KOPT-K1 (cell line): ENCODE measurements around the gene IFT52.
"Not testable (repeated sequence)": the region's sequence is repeated elsewhere in the genome, so short reads cannot be mapped to it uniquely, and the experiment has no call there.

Experiments
- H3K27ac ChIP-seq: fragments of 200-600 bp; sonication (generic); 2 replicates; pipeline ENCODE4 v1.5.1; 2016; ENCODE audit warnings: antibody characterized with exemption, mild to moderate bottlenecking, low read depth, low read length; ENCODE audit not compliant: poor library complexity, severe bottlenecking
- H3K36me3 ChIP-seq: fragments of 200-600 bp; sonication (generic); 2 replicates; pipeline ENCODE4 v1.5.1; 2017; ENCODE audit warnings: antibody characterized with exemption, mild to moderate bottlenecking, low read length, moderate library complexity; ENCODE audit not compliant: insufficient read depth
- H3K9me3 ChIP-seq: fragments of 200-600 bp; sonication (generic); 2 replicates; pipeline ENCODE4 v1.5.1; 2017; ENCODE audit warnings: antibody characterized with exemption, low read length, mild to moderate bottlenecking; ENCODE audit not compliant: insufficient read depth, poor library complexity, severe bottlenecking

Gene IFT52

GRCh38 chr20:43653966-43654365 is 63.2 kb downstream of the IFT52 start:
- Histone ChIP-seq H3K9me3 (no peaks in the 10 kb centered on the region), H3K36me3 (no peaks in the 10 kb centered on the region), H3K27ac (no peak overlapping the region)

DNA sequence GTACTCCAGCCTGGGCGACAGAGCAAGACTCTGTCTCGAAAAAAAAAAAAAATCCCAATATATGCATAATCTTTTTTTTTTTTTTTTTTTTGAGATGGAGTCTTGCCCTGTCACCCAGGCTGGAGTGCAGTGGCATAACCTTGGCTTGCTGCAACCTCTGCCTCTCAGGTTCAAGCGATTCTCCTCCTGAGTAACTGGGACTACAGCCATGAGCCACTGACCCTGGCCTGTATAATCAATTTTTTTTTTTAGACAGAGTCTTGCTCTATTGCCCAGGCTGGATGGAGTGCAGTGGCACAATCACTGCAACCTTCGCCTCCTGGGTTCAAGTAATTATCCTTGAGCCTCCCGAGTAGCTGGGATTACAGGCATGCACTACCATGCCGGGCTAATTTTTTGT is 64.4 kb downstream of the IFT52 start:
- not testable (repeated sequence) for H3K27ac ChIP-seq, H3K36me3 ChIP-seq

GRCh38 chr20:43655937-43656336 is 65.2 kb downstream of the IFT52 start:
- Histone ChIP-seq H3K27ac (no peak overlapping the region), H3K9me3 (no peaks in the 10 kb centered on the region), H3K36me3 (no peaks in the 10 kb centered on the region)

More for the DNA sequence above, 64.4 kb downstream of the IFT52 start:
- H3K9me3 ChIP-seq = not testable (repeated sequence)

DNA sequence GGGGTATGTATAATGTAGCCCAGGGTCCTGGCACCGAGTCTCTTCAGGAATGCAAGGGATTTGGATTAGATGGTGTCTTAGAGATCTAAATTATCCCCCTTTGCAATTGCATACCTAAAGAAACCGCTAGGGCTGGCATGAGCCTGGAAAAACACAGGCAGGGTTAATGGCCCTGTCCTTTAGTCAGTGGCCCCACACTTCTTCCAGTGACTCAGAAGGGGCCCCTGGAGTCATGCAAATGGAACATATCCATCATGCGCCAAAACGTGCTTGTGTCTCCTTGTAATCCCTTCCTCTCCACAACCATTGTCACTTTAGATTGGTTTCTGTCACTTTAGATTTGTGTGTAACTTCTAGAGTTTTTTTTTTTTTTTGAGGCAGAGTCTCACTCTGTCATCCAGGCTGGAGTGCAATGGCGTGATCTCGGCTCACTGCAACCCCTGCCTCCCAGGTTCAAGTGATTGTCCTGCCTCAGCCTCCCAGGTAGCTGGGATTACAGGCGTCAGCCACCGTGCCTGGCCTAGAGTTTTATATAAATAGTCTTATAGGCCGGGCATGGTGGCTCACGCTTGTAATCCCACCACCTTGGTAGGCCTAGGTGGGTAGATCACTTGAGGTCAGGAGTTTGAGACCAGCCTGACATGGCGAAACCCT is 67.5 kb downstream of the IFT52 start:
- Histone ChIP-seq H3K9me3 (no peaks in the 10 kb centered on the region), H3K36me3 (no peaks in the 10 kb centered on the region), H3K27ac (peak overlapping the region; percentile 74)

DNA sequence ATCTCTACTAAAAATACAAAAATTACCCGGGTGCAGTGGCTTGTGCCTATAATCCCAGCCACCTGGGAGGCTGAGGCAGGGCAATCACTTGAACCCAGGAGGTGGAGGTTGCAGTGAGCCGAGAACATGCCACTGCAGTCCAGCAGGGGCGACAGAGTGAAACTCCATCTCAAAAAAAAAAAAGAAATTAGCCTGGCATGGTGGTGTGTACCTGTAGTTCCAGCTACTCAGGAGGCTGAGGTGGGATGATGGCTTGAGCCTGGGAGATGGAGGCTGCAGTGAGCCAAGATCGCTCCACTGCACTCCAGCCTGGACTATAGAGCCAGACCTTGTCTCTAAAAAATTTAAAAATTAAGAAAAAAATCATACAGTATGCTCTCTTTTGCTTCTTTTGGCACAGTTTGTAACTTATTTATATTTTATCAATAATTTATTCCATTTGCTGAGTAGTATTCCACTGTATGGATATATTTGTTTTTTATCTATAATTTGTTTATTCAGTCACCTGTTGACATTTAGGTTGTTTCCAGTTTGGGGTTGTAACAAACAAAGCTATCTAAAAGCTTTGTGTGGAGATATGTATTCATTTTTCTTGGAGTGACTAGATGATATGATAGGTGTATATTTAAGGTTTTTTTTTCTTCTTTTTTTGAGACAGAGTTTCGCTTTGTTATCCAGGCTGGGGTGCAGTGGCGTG is 68.1 kb downstream of the IFT52 start:
- no peaks in the 10 kb centered on the region for H3K36me3 ChIP-seq
- H3K9me3 ChIP-seq = no peaks in the 10 kb centered on the region
- no peak overlapping the region for H3K27ac ChIP-seq

DNA sequence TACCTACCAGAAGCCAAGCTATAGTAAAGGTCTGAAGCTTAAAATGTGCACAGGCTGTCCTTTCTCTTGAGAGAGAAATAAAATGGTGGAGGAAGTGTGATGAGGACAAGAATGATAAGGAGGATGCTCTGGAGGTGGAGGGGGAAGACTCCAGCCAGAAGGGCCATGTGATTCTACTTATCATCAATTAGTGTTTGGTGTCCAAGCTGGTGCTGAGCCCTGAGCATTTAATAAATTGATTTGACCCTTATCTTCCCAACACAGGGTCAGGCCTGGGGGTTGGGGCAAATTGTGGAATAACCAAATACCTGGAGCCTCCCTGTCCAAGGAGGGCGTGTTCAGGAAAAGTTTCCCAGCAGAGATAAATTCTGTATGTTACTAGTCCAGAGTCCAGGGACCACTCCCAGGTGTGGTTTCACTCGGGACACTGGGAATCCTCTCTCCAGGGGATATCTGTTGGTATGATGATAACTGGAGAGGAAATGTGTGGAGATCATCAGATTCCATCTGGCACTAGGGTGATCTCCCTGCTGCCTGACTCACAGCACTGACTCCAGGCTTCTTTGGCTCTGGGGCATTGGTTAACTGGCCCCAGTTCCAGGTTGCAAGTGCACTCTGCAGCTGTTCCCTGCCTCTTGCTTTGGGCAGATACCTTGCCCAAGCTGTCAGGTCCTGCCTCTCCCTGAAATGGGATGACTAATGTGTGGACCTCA is 72.4 kb downstream of the IFT52 start:
- Histone ChIP-seq H3K27ac (no peak overlapping the region), H3K36me3 (no peaks in the 10 kb centered on the region), H3K9me3 (no peaks in the 10 kb centered on the region)

DNA sequence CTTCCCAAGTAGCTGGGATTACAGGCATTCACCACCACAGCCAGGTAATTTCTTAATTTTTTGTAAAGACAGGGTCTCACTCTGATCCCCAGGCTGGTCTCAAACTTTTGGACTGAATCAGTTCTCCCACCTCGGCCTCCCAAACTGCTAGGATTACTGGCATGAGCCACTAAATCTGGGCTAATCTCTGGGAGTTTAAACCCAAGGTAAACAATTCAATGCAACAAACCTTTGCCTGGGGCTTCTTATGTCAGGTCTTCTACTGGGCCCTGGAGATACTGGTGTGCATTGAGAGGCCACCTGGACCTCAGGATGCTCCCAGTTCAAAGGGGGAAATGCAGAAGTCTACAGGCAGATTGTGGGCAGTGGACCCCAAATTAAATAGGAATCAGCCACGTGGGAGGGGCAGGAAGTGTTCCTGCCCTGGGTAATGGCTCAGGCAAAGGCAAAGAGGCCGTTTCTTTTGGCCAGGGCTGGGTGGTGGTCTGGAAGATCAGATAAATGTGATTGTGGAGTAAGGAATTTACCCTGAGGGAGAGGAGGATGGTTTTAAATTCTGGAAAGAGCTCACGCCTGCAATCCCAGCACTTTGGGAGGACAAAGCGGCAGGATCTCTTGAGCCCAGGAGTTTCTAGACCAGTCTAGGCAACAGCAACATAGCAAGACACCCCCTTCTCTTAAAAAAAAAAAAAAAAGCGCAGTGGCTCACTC is 74.9 kb downstream of the IFT52 start:
- Histone ChIP-seq H3K9me3 (no peaks in the 10 kb centered on the region), H3K27ac (no peak overlapping the region), H3K36me3 (peaks cover 22% of the 10 kb centered on the region)

- peaks cover 29% of the 10 kb centered on the region for H3K36me3 ChIP-seq
- no peaks in the 10 kb centered on the region for H3K9me3 ChIP-seq
- H3K27ac ChIP-seq = peak within 1 kb of the TSS; percentile 77
Measured at GRCh38 chr20:43666376-43667328, 75.9 kb downstream of the IFT52 start, which contains the start of gene MYBL2. Gene MYBL2 (plus strand): TSS chr20:43667114. CDS start chr20:43667284, 170 bp downstream.

- H3K36me3 ChIP-seq = peaks cover 38% of the 10 kb centered on the region
- H3K9me3 ChIP-seq = no peaks in the 10 kb centered on the region
- peak overlapping the region; percentile 77 for H3K27ac ChIP-seq
Measured at GRCh38 chr20:43667341-43668132, 76.8 kb downstream of the IFT52 start.

GRCh38 chr20:43669332-43669731 is 78.6 kb downstream of the IFT52 start:
- Histone ChIP-seq H3K36me3 (peaks cover 56% of the 10 kb centered on the region), H3K27ac (no peak overlapping the region), H3K9me3 (no peaks in the 10 kb centered on the region)

DNA sequence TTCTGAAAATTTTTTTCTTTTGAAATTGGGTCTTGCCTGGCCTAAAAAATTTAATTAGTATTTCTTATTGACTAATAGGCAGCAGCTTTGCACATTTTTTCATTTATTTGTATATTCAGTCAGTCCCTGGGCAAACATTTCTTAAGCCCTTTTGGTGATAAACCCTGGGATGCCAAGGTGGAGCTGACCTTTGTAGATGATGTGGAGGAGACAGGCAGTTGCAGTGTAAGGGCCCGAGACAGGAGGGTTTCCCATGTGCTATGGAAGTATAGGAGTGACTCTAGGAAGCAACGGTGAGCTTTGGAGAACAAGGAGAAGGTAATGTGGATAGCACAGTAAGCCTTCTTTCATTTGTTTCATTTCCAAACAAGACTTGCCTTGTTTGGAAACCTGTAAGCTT is 79.7 kb downstream of the IFT52 start:
- Histone ChIP-seq H3K9me3 (no peaks in the 10 kb centered on the region), H3K27ac (no peak overlapping the region), H3K36me3 (peaks cover 64% of the 10 kb centered on the region)

- no peak overlapping the region for H3K27ac ChIP-seq
- no peaks in the 10 kb centered on the region for H3K9me3 ChIP-seq
- H3K36me3 ChIP-seq = peaks cover 91% of the 10 kb centered on the region
Measured at GRCh38 chr20:43676368-43676767, 85.6 kb downstream of the IFT52 start.

DNA sequence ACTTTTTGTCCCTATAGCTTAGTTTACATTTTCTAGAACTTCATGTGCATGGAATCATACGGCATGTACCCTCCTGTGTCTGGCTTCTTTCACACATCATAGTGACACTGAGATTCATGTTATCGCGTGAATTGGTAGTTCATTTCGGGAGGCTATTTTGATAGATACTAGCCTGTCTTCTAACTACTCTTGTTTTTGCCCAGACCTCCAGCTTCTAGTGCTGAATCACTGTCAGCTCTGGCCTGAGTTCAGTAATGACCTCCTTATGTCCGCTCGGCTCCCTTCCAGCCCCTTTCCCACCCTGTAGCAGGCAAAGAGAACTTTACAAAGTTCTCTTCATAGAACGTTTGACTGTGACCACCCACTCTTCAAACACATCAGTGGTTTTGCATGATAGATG is 90.2 kb downstream of the IFT52 start:
- no peaks in the 10 kb centered on the region for H3K9me3 ChIP-seq
- peaks cover 90% of the 10 kb centered on the region for H3K36me3 ChIP-seq
- H3K27ac ChIP-seq = no peak overlapping the region
